Spleen (tissue), 7 donors: ENCODE measurements around the gene CUX1.

ENCODE experiments used
- CTCF ChIP-seq, 11 experiments: fragments of 200-600 bp in 7 of 11; fragments of 450-650 bp in 4 of 11; sonication (generic) in 4 of 11; IDR thresholded peaks in 8 of 11; conservative IDR thresholded peaks in 3 of 11; 1 replicate in 7 of 11; 2 replicates in 4 of 11; pipeline versions ENCODE4 v1.4.0 to v1.8.0; 2016 to 2021; ENCODE audit warnings: antibody characterized with exemption in 11 of 11, inconsistent platforms in 4 of 11, mild to moderate bottlenecking in 1 of 11
- POLR2A ChIP-seq, 3 donors: fragments of 450-650 bp; IDR thresholded peaks; one replicate each; pipeline ENCODE4 v1.5.1; 2017; ENCODE audit warnings: antibody characterized with exemption in 3 of 3, mild to moderate bottlenecking in 1 of 3
- donor health status: DM: no; HTN: no; CAD: no; lungs with moderate emphysema.
- donor health status: DM: no; HTN: no; CAD: no.
- donor health status: DM: no; HTN: no; CAD: no.

GRCh38 chr7:101985057-101985902 is 167.9 kb downstream of the CUX1 start:
- TF ChIP-seq CTCF (IDR thresholded peaks at IDR 0.05 in 8 of 11, conservative IDR thresholded peaks at IDR 0.05 in 3 of 11) (no peak), POLR2A (IDR thresholded peaks at IDR 0.05) (no peak)
